ENCODE data around the gene ARHGEF4.

The ARHGEF4 gene

GRCh38 chr2:130836501-130837174 is at the start of gene ARHGEF4:
TSS of gene ARHGEF4 (plus strand) at chr2:130836914. CDS start at chr2:130836954, 40 bp downstream.
- peak; percentile 81 for DNase-seq

GRCh38 chr2:130787841-130788240 is 48.9 kb upstream of the ARHGEF4 start:
- DNase-seq, result no peak

- no peak for DNase-seq
Measured at GRCh38 chr2:130790312-130790711, 46.4 kb upstream of the ARHGEF4 start.

- no peak for DNase-seq
Measured at GRCh38 chr2:130790804-130791616, 45.7 kb upstream of the ARHGEF4 start.

DNA sequence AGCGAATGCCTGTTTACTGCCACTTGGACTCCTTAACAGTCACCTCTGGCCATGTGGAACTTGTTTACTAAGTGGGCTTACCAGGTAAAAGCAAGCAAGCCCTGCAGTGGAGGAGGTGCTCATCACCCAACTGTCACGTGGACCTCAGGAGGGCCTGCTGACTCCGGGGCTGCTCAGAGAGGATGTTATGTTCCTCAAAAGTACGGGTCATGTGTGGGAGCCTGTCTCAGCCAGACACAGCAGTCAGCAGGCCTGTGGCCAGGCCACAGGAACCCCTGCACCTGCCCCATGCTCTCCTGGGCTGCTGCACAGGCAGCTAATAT is 45.1 kb upstream of the ARHGEF4 start:
- DNase-seq, result no peak

GRCh38 chr2:130795431-130795830 is 41.3 kb upstream of the ARHGEF4 start:
- no peak for DNase-seq

DNA sequence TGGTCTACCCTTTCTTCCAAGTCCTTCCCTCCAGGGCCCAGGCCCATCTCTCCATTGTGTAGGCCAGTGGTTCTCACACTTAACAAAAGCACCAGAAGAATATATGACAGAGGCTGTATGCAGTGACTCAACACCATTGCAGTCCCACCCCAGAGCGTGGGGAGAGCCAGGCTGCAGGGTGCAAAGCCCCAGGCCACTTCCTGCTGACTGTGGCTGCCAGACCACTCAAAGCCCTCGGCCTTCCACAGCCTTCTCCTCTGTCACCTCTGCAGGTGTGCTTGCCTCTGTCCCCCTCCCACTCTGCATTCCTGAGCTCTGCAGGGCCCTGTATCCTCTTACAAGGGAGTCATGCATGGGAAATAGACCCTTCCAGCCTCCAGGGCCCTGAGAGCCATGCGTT is 40.4 kb upstream of the ARHGEF4 start:
- DNase-seq, result no peak

- DNase-seq, result peak; percentile 84
Measured at GRCh38 chr2:130797493-130798435, 39.0 kb upstream of the ARHGEF4 start.

DNA sequence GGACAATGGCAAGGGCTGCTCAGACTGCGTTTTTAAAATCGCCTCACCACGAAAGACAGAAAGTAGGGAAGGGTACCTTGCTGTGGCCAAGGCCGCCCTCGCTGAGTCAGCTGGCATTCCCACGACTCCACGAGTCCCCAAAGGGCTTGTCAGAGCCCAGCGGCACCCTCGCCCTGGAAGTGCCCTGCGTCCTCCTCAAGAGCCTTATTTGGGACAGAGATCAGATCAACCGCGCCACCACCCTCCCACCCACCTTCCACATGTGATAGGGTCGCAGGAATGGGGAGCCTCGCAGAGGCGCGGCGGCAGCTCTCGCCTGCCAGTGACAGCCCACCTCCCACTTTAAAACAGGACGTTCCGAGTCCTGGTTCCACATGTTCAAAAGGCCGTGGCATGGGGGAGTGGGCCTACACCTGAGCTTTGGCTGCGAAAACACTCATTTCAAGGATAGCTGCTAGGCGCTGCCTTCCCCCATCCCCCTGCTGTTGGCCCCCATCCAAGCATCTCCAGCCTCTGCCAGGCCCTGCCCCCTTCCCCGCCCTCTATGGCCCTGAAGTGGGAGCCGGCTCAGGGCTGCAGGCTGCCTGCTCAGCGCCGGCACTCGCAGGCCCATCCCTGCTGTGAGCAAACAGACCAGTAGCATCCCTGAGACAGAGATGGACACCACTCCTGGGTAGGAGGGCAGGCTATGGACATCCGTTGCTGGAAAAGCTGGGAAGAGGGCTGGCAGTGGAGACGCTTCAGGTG is 38.1 kb upstream of the ARHGEF4 start:
- peak; percentile 74 for DNase-seq

DNA sequence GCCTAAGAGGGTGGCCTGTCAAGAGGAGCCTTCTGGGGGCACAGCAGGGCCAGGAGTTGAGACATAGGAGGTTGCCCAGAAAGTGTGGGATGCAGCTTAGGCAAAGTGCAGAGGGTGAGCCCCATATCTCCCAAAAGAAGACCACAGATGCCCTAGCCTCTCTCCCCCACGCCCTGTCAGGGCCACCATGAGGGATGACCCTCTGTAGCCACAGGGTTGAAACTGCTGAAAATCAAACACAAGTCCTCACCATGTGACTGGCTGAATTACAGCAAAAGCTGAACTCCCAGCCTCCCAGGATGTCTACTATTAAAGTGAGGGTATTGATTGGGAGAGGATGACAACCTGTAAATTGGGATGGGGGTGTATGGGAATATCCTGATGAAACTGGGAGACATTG is 37.4 kb upstream of the ARHGEF4 start:
- no peak for DNase-seq

GRCh38 chr2:130805613-130806012 is 31.1 kb upstream of the ARHGEF4 start:
- DNase-seq, result no peak

DNA sequence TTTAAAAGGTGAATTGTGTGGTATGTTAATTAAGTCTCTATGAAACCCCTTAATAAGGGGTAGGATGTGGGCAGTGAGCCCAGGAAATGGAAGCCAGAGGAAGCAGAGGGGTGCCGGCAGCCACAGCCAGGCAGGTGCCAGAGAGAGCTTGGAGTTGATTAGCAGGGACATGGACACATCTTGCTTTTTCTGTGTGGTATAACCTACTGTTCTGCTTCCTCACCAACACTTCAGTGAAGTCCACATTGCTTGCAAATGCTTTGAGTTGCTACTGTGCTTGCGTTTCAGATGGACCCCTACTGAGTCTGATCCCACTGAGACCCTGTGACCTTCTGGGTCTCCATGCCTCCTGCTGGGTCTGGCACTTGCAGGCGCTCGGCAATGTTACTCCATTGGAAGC is 30.3 kb upstream of the ARHGEF4 start:
- DNase-seq, result no peak

DNA sequence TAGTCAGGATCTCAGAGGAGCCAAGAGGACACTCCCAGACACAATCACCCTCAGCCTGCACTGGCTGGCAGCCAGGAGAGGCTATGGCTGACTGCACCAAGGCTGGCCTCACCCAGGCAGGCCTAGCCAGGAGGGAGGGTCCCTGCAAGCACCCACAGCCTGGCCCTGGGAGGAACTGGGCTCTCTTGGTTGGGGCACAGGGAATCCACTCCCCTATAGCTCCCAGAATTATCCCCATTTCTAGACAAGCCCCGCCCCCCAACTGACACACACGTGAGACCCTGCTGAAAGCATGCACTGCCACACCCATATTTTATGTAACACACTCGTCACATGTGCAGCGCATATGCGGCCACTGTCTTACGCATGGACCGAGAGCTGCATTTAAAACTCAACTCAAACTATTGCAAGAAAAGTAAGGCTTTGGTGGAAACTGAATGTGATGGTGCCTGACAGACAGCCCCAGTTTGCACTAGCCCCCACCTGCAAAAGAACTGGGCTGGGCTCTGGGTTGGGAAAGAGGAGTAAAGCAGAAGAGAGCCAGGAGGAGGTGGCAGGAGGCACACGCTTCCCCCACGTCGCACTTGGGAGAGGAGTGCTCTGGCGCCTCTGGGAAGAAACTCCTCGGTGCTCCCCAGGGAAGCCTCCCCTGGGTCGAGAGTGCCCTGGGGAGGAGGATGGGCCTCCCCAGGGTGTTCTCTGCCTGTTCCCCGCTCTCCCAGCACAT is 28.9 kb upstream of the ARHGEF4 start:
- peak; percentile 22 for DNase-seq

- DNase-seq, result no peak
Measured at GRCh38 chr2:130808482-130809268, 28.0 kb upstream of the ARHGEF4 start.

DNA sequence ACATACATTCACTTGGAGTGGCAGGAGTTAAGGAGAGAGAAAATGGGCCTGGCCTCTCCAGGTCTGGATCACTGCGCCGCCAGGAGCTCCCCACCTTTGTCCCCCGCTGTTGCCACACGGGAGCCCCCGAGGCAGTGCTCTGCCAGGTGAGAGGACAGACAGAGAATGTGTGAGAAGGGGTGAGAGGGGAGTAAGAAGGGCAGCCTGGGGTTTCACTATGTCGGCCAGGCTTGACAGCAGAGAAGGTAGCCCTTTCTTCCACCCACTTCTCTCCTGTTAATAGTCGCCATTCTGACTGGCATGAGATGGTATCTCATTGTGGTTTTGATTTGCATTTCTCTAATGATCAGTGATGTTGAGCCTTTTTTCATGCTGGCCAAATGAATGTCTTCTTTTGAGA is 26.2 kb upstream of the ARHGEF4 start:
- DNase-seq, result no peak

- DNase-seq, result no peak
Measured at GRCh38 chr2:130813722-130814121, 23.0 kb upstream of the ARHGEF4 start.

GRCh38 chr2:130814931-130815680 is 21.6 kb upstream of the ARHGEF4 start:
- no peak for DNase-seq

- DNase-seq, result no peak
Measured at GRCh38 chr2:130818809-130819208, 17.9 kb upstream of the ARHGEF4 start.

DNA sequence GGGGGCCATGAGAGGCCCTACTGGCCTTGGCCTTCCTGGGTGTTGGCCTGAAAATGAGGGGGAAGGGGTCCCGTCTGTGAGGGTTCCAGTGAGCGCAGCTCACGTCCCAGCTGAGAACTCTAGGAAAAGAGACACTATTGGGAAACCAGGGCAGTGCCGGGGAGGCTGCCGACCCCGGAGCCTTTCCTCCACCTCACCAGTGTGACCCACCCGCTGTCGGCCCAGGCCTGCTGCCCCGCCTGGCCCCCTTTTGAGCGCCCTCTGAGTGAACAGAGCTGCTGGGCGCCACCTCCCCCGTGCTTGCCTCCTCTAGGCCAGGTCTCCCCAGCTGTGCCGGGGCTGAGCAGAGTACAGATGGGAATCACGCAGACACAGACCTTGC is 17.5 kb upstream of the ARHGEF4 start:
- DNase-seq, result no peak

DNA sequence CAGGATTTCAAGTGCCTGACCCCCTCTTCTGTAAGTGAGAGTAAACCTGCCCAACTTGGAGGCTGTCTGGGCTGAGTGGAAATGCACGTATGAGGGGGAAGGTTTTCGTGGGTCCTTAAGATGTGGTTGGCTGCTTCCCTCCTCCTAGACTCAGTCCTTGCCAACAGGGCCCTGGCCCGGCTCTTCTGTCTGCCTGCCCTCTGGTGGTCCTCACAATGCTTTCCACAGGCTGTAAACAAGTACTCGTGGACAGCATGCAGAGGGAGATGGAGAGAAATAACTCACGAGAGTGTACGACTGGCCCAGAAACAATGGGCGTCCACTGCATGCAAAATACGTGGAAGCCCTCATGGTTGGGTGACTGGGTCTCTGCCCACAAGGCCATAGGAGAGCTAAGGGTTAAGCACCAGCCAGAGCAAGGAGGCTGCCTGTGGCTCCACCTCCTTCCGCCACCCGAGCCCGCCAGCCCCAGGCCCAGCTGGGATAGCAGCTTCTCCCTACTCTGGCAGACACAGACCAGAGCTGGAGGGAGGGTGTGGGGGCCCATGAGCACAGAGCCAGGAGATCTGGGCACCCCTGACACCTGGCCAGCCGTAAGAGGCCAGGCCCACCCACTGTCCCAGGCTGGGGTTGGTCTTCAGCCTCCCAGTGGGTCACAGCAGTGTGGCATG is 17.0 kb upstream of the ARHGEF4 start:
- DNase-seq, result peak; percentile 44

Measured in NCI-H510A treated with DMSO at 0.1 percent for 48 hours (cell line).